Stimulated activated CD4-positive, alpha-beta T cell treated with anti-CD3 and anti-CD28 coated beads, TNF-alpha, amount 100 ng/mL, for 4 hours (primary cell): ENCODE measurements around the gene CILP.

Experiments used
- DNase-seq, 3 experiments: peaks; one replicate each; pipeline ENCODE4 v3.0.0-alpha.2; 2020; ENCODE audit warnings: low read depth in 3 of 3

Gene CILP

DNA sequence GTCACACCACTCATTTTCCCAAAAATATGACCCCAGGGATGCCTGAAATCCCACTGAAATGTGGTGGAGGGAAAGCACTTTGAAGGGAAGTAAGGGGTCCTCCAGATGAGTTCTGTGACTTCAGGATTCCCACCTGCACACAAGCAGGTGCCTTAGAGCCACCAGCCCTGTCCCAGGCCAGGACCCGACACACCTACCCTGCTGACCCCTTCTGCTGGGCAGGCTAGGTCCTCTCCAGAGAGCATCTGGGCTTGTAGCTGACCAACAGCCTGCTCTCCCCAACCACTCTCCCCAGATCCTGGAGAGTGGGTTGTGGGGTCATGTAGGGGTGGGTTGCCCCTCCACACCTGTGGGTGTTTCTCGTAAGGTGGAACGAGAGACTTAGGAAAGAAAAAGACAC is 14.9 kb upstream of the CILP start:
- no peak for DNase-seq

GRCh38 chr15:65223996-65224395 is 12.7 kb upstream of the CILP start:
- no peak for DNase-seq

DNA sequence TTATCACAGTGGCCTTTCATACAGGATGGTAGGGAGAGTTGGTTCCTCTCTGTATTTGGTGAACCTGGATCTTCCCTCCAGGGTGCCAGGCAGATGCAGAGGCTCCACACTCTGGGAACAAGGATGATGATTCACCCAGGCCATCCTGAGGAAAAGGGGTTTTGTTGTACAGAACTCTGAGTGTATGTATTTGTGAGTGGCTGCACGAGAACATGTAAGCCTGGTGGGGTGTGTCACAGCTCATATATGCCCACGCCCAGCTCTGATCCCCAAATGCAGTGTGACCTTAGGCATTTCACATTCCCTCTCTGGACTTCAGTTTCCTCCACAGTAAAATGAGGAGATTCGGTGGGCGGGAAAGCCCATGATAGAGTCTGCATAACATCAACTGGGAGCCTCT is 11.6 kb upstream of the CILP start:
- no peak for DNase-seq

- no peak for DNase-seq
Measured at GRCh38 chr15:65221697-65222096, 10.4 kb upstream of the CILP start.

- DNase-seq = no peak
Measured at GRCh38 chr15:65219137-65219536, 7.9 kb upstream of the CILP start.

GRCh38 chr15:65217526-65218482 is 6.5 kb upstream of the CILP start:
- no peak for DNase-seq

DNA sequence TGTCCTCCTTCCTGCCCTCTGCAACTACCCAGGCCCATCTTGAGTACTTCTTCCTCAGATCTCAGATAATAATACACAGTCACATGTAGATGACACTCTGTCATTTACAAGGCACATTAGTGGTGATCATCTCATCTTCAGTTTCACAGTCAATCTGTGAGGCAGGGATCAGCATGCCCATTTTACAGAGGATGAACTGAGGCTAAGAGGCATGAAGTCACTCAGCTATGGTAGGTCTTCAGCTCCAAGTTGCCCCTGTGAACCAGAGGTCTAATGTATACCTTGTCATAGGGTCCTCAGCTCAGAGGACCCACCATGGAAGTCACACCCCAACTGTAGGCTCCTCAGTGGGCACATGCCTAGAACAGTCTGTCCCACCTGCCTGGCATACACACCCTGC is 4.2 kb upstream of the CILP start:
- DNase-seq = no peak

DNA sequence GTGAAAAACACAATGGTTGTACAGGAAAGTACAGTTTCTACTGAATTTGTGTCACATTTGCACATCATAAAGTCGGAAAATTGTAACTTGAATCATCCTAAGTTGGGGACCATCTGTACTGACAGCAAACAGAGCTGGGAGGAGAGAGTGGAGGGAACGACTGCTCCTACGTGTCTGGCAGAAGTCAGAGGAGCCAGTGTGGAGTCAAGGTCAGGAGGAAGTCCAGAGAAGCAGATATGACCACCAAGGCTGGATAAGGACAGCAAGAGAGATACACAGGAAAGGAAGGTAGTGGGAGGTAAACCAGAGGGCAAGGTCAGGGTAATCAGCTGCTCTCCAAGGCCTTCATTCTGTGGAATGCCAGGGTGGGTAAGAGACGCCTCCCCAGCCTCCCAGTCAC is 2.7 kb upstream of the CILP start:
- no peak for DNase-seq

GRCh38 chr15:65213241-65213640 is 2.0 kb upstream of the CILP start:
- no peak for DNase-seq

- peak in 2 of 3 experiments; percentile 3 to 8 for DNase-seq
Measured at GRCh38 chr15:65212097-65212496, 824 bp upstream of the CILP start.

- no peak for DNase-seq
Measured at GRCh38 chr15:65211482-65211982, 259 bp upstream of the CILP start.

DNA sequence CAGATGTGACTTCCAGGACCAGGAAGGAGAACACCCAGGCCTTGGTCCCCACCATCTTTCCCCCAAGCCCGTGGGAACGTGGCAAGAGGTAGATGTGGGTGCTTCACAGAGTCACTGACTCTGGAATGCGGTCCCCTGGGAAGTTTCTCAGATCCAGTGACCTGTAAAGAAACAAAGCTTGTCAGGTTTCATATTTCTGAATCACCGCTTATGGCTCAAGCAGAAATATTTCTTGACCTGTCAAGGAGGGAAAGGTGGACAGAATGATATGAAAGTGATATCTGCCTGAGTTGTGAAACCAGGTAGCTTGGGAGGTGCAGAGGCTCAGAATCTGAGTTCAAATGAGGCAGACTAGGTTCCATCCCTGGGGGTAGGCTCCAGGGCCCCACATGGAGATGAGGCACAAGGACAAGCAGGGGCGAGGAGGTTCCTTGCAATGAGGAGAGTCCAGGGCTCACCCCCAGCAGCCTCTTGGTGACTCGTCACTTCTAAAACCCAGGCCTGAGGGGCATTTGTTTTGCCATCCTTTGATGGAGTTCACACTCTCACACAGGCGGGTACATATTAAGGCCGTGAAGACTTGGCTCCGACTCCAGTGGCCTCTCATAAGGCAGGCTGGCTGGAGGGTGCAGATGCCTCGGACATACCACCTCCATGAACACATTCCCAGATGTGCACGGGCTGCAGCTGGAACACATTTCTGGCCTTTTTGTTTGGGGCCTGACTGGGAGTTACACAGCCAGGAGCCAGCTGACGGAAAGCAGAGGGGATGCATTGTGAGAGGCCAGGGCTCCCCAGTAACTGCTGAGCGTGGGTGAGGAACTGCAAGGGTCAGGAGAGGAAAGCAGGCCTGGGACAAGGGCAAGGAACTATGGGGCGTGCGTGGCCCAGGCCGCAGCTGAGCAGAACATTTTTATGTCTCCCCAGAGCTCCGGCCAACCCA is 1.3 kb downstream of the CILP start:
- no peak for DNase-seq

DNA sequence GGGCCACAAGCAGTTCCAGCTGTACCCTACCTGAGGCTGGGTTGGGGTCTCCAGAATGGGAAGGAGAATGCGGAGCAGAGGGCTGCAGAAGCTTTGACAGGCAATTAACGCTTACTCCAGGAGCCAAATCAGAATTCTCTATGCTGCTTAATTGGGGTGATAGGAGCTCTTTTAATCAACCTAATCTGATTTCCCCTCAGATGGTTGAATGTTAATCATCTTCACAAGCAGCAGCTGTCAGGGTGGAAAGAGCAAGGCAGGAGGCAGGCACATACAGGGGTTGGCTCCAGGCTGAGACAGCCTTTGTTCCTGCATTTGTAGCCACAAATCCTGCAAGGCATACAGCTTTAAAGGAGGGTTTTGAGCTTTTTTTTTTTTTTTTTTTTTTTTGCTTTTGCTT is 2.6 kb downstream of the CILP start:
- no peak for DNase-seq

DNA sequence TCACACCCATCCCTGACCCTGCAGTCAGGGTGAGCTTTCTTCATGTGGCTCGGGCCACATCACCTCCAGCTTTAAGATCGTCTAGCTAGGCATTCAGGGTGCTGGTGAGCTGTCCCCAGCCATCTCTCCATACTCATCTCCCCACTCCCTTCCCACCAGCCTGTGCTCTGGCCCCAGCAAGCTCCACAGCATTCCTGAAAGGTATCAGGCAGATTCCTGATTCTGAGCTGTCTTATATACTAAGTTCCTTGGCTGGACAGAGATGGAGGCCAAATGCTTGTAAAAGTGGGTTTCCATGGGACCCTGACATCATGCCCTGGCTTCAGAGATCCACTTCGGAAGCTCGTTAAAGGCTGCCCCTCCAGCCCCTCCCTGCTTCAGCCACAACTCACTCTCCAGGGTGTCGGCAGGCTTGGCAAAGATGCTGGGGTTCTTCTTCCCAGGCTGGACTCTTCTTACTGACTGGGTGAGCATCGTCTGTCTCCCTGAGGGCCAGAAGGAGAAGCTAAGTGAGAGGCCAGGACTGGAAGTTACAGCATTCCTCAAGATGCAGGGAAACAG is 3.9 kb downstream of the CILP start:
- DNase-seq = no peak

GRCh38 chr15:65206750-65207149 is 4.5 kb downstream of the CILP start:
- no peak for DNase-seq

- DNase-seq = no peak
Measured at GRCh38 chr15:65204931-65205660, 6.2 kb downstream of the CILP start.

DNA sequence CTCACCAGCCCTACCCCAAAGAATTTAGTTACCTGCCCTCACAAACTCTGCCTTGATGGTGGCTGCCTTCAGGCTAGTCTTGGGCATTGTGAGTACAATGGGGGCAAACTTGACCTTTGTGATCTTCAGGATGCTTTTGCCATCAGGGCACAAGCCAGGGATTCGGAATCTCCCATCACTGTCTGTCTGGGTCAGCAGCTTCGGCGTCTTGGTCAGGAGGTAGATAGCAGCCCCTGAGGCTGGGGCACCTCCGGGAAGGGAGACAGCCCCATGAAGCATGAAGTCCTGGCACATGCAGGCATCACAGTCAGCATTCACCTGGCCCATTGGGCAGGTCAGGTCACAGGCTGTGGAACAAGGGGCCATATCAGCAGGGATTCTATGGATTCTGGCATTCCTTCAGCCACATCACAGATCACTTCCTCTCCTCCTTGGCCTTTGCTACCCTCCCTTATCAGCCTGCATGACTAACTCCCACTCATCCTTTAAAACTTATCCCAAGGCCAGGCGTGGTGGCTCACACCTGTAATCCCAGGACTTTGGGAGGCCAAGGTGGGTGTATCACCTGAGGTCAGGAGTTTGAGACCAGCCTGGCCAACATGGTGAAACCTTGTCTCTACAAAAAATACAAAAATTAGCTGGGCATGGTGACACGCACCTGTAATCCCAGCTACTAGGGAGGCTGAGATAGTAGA is 6.9 kb downstream of the CILP start:
- DNase-seq = no peak

DNA sequence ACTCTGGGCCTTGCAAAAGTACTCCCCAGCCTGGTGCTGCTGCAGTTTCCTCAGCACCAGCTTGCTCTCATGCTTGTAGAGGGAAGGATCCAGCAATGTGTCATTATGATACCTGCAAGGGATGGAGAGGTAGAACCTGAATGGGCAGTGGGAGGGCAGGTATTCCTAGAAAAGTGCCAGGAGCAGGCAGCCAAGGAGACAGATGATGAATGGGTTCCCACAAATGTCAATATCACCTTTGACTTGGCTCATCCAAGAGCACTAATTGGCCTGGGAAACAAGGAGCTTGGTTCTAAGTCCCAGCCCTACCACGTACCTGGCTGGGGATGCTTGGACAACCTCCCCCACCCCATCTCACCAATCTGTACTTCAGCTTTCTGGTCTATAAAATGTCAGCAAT is 9.4 kb downstream of the CILP start:
- no peak for DNase-seq

DNA sequence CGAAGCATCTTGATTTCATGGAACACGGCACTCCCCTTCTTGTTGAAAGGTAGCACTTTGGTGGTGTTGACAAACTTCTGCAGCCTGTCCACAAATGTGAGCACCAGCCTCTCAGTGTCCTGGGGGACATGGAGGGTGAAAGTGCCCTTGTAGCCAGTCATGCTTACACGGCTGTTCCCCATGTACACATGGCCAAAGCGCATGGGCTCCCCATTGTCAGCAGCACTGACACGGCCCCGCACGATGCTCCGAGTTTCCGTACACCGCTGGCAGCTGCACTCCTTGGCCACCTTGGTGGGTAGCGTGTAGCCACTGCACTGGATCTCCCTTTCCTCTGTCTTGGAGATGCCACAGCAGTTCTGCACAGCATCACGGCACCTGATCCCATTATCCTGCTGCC is 12.7 kb downstream of the CILP start:
- no peak for DNase-seq

GRCh38 chr15:65197337-65197645 is 14.0 kb downstream of the CILP start:
- no peak for DNase-seq
